Upper lobe of right lung (tissue), 1 donor: ENCODE results near the gene CD300LB. TPM values are rescaled to one million over a fixed set of nuclear protein-coding genes. Genes with fewer than 3 reads are reported as not detected.

Experiments
- ATAC-seq: fragments of 200-7000 bp; cut with Tn5 transposase; one replicate; pipeline ENCODE4 v1.9.1; 2020; ENCODE audit warnings: mild to moderate bottlenecking, moderate library complexity
- DNase-seq: peaks from one replicate; pipeline ENCODE4 v3.0.0-alpha.2; 2020
- H3K27ac ChIP-seq: fragments of 200-600 bp; one replicate; pipeline ENCODE4 v1.8.0; 2022
- H3K27me3 ChIP-seq: fragments of 200-600 bp; one replicate; pipeline ENCODE4 v1.8.0; 2022; ENCODE audit warnings: mild to moderate bottlenecking
- H3K36me3 ChIP-seq: fragments of 200-600 bp; one replicate; pipeline ENCODE4 v1.8.0; 2022
- H3K4me1 ChIP-seq: fragments of 200-600 bp; one replicate; pipeline ENCODE4 v1.8.0; 2022
- H3K4me3 ChIP-seq: fragments of 200-600 bp; one replicate; pipeline ENCODE4 v1.8.0; 2022; ENCODE audit warnings: mild to moderate bottlenecking
- H3K9me3 ChIP-seq: fragments of 200-600 bp; one replicate; pipeline ENCODE4 v1.8.0; 2022
- CTCF ChIP-seq: fragments of 200-600 bp; IDR thresholded peaks from one replicate; pipeline ENCODE4 v1.8.0; 2022; ENCODE audit warnings: antibody characterized with exemption
- intact Hi-C: fragments of 100-400 bp; cut with DNase I; formaldehyde crosslinking; loops from one replicate; pipeline ENCODE4 v1.11.0; 2022
- total RNA-seq: library from RNA; stranded (reverse); fragmentation: NEBNext Ultra II Directional; extraction: Animal tissue kit (Norgen Biotek cat#: 25700); gene quantifications from one replicate; pipeline ENCODE4 v1.2.1, GENCODE V29; 2021
- donor health status: DM: no; HTN: yes; CAD: no; lungs with severe emphysema.

The CD300LB gene
- total RNA-seq, 1 donor from 2014 or later = 1.3 TPM

GRCh38 chr17:74532115-74532514 lies 840 bp upstream of the CD300LB start:
- DNase-seq (no peak), ATAC-seq (peak; percentile 89)
- Histone ChIP-seq H3K4me1 (no peaks in the 10 kb centered on the region), H3K36me3 (no peaks in the 10 kb centered on the region), H3K4me3 (peak overlapping the region; percentile 36), H3K27me3 (peaks cover 6% of the 10 kb centered on the region), H3K27ac (peak overlapping the region; percentile 8), H3K9me3 (no peaks in the 10 kb centered on the region)
- intact Hi-C loops = no loop called here
- no peak for TF ChIP-seq CTCF

DNA sequence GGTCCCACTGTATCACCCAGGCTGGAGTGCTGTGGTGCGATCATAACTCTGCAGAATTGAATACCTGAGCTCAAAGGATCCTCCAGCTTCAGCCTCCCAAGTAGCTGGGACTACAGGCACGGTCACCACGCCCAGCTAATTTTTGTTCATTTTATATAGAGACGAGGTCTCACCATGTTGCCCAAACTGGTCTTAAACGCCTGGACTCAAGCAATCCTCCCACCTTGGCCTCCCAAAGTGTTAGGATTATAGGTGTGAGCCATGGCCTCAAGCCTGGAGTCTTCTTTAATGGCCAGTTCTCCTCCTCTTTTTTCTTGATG lies 484 bp downstream of the CD300LB start:
- intact Hi-C loops = no loop called here
- no peaks in the 10 kb centered on the region for H3K4me1 ChIP-seq
- no peaks in the 10 kb centered on the region for H3K9me3 ChIP-seq
- no peak overlapping the region for H3K27ac ChIP-seq
- ATAC-seq (no peak), DNase-seq (no peak)
- H3K4me3 ChIP-seq = no peak overlapping the region
- H3K36me3 ChIP-seq = no peaks in the 10 kb centered on the region
- TF ChIP-seq CTCF = no peak
- peaks cover 6% of the 10 kb centered on the region for H3K27me3 ChIP-seq

DNA sequence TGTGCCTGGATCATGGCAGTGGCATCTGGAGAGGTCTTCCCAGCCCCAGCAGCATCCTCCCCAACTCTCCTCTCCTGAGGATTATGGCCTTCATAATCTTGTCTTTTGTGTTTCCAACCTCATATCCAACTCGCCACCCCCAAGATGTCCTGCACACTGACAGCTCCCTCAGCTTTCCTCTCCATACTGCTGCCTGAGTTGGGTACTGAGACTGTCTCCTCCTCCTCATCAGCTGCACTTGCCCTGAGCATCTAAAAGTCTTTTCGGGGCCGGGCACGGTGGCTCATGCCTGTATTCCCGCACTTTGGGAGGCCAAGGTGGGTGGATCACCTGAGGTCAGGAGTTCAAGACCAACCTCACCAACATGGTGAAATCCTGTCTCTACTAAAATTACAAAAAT lies 2.0 kb downstream of the CD300LB start:
- Histone ChIP-seq H3K4me1 (no peaks in the 10 kb centered on the region), H3K27me3 (peaks cover 3% of the 10 kb centered on the region), H3K36me3 (no peaks in the 10 kb centered on the region), H3K9me3 (no peaks in the 10 kb centered on the region), H3K4me3 (no peak overlapping the region), H3K27ac (no peak overlapping the region)
- no peak for ATAC-seq
- no peak for DNase-seq
- TF ChIP-seq CTCF = no peak
- intact Hi-C loops = no loop called here

DNA sequence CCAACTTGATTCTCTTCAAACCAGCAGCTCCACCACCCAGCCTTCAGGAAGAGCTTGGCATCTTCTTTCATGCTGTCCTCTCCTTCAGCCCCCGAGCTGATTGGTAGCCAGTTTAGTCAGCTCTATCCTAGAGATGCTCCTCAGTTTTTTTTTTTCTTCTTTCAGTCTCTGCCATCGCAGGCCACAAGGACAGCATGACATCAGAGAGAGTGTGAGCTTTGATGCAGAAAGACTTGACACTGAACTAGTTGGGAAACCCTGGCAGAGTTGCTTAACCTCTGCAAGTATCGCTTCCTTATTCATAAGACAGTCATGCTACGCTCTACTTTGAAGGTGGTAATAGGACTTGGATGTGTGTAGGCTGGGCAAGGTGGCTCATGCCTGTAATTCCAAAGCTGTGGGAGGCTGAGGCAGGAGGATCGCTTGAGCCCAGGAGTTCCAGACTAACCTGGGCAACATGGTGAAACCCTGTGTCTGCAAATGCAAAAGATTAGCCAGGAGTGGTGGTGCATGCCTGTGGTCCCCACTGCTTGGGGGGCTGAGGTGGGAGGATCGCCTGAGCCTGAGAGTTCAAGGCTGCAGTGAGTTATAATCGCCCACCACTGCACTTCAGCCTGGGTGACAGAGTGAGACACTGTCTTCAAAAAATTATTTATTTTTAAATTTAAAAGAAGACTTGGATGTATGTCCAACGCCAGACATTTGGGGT lies 2.6 kb downstream of the CD300LB start:
- DNase-seq = no peak
- Histone ChIP-seq H3K36me3 (no peaks in the 10 kb centered on the region), H3K4me1 (no peaks in the 10 kb centered on the region), H3K9me3 (no peaks in the 10 kb centered on the region), H3K27me3 (no peaks in the 10 kb centered on the region), H3K27ac (no peak overlapping the region), H3K4me3 (no peak overlapping the region)
- intact Hi-C loops = no loop called here
- TF ChIP-seq CTCF = no peak
- peak; percentile 70 for ATAC-seq

DNA sequence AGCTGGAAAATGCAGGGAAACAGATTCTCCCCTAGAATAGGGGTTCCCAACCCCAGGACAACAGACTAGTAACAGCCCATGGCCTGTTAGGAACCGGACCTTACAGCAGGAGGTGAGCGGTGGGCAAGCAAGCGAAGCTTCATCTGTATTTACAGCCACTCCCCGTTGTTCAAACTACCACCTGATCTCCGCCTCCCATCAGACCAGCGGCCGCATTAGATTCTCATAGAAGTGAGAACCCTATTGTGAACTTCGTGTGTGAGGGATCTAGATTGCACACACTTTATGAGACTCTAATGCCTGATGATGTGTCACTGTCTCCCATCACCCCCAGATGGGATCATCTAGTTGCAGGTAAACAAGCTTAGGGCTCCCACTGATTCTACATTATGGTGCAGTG lies 3.5 kb downstream of the CD300LB start:
- Histone ChIP-seq H3K9me3 (no peaks in the 10 kb centered on the region), H3K4me1 (no peaks in the 10 kb centered on the region), H3K36me3 (no peaks in the 10 kb centered on the region), H3K27me3 (no peaks in the 10 kb centered on the region), H3K4me3 (no peak overlapping the region), H3K27ac (no peak overlapping the region)
- no peak for DNase-seq
- TF ChIP-seq CTCF = no peak
- ATAC-seq = no peak
- intact Hi-C loops = no loop called here

- TF ChIP-seq CTCF = no peak
- no peaks in the 10 kb centered on the region for H3K4me1 ChIP-seq
- DNase-seq = no peak
These were observed 4.2 kb downstream of the CD300LB start for GRCh38 chr17:74527081-74527480.

More at GRCh38 chr17:74527081-74527480, 4.2 kb downstream of the CD300LB start:
- no peak overlapping the region for H3K4me3 ChIP-seq
- no peaks in the 10 kb centered on the region for H3K9me3 ChIP-seq
- H3K36me3 ChIP-seq = no peaks in the 10 kb centered on the region
- no peak overlapping the region for H3K27ac ChIP-seq
- intact Hi-C loops = no loop called here
- no peaks in the 10 kb centered on the region for H3K27me3 ChIP-seq
- no peak for ATAC-seq
